Endodermal cell (in vitro differentiated cells): ENCODE data around the gene AFF3. TPM values are rescaled to one million over a fixed set of nuclear protein-coding genes. Genes with fewer than 3 reads are reported as not detected.

Experiments used
- DNase-seq: peaks from one replicate; pipeline ENCODE4 v3.0.0-alpha.2; 2017
- H3K27ac ChIP-seq: 2 replicates; pipeline ENCODE4 v1.5.1; 2013; ENCODE audit warnings: mild to moderate bottlenecking, low read depth, low read length, moderate library complexity
- H3K27me3 ChIP-seq: 2 replicates; pipeline ENCODE4 v1.6.1; 2013; ENCODE audit warnings: mild to moderate bottlenecking, low read length, moderate library complexity; ENCODE audit not compliant: insufficient read depth, control insufficient read depth, poor library complexity, severe bottlenecking
- H3K36me3 ChIP-seq: 2 replicates; pipeline ENCODE4 v1.7.0; 2013; ENCODE audit warnings: mild to moderate bottlenecking, low read length, moderate library complexity; ENCODE audit not compliant: control insufficient read depth, insufficient read depth
- H3K4me1 ChIP-seq: one replicate; pipeline ENCODE4 v1.7.0; 2013; ENCODE audit warnings: low read length; ENCODE audit not compliant: control insufficient read depth, insufficient read depth
- H3K4me3 ChIP-seq: 2 replicates; pipeline ENCODE4 v1.5.1; 2013; ENCODE audit warnings: mild to moderate bottlenecking, low read length, moderate library complexity
- H3K9ac ChIP-seq: 2 replicates; pipeline ENCODE4 v1.6.1; 2013; ENCODE audit warnings: mild to moderate bottlenecking, low read length, moderate library complexity; ENCODE audit not compliant: poor library complexity, severe bottlenecking; ENCODE audit errors: extremely low read depth
- H3K9me3 ChIP-seq: 2 replicates; pipeline ENCODE4 v1.6.1; 2013; ENCODE audit warnings: mild to moderate bottlenecking, low read length, moderate library complexity; ENCODE audit not compliant: control insufficient read depth
- H3K27ac Mint-ChIP-seq: 2 replicates; pipeline ENCODE4 v1.8.0; 2020; ENCODE audit warnings: mixed read lengths
- H3K27me3 Mint-ChIP-seq: 2 replicates; pipeline ENCODE4 v1.8.0; 2021; ENCODE audit warnings: mild to moderate bottlenecking, mixed read lengths; ENCODE audit not compliant: insufficient read depth
- H3K36me3 Mint-ChIP-seq: 2 replicates; pipeline ENCODE4 v1.8.0; 2020; ENCODE audit warnings: low read depth, mixed read lengths
- H3K4me1 Mint-ChIP-seq: 2 replicates; pipeline ENCODE4 v1.8.0; 2020; ENCODE audit warnings: mixed read lengths
- H3K4me3 Mint-ChIP-seq: 2 replicates; pipeline ENCODE4 v1.8.0; 2020; ENCODE audit warnings: mild to moderate bottlenecking, moderate library complexity, mixed read lengths
- H3K9me3 Mint-ChIP-seq: 2 replicates; pipeline ENCODE4 v1.8.0; 2020; ENCODE audit warnings: mild to moderate bottlenecking, mixed read lengths
- CTCF ChIP-seq: fragments of 200-600 bp; sonication (generic); conservative IDR thresholded peaks from 2 replicates; pipeline ENCODE4 v1.5.0; 2021; ENCODE audit warnings: antibody characterized with exemption, mild to moderate bottlenecking
- WGBS, 2 experiments: methylation state at CpG; one replicate each; pipeline versions ENCODE4 v1.1.5 to v1.1.7; 2013; ENCODE audit warnings: missing lambda C conversion rate in 2 of 2, mixed read lengths in 1 of 2; ENCODE audit not compliant: insufficient coverage in 1 of 2, insufficient read length in 1 of 2; 5-methylcytosine and 5-hydroxymethylcytosine counted together
- total RNA-seq, 2 donors: library from RNA; stranded (reverse); fragmentation: NEBNext Ultra II Directional in 1 of 2; extraction: Animal tissue kit (Norgen Biotek cat#: 25700) in 1 of 2; gene quantifications; 2 replicates in 1 of 2; 3 replicates in 1 of 2; pipeline ENCODE4 v1.2.1, GENCODE V29; 2021

Gene AFF3
- total RNA-seq, 2 donors from 2014 or later = 0.62 to 0.73 TPM

GRCh38 chr2:99537910-99538485, 604.4 kb downstream of the AFF3 start:
- TF ChIP-seq CTCF = no peak
- DNase-seq = no peak
- H3K9me3 ChIP-seq = peaks cover 7% of the 10 kb centered on the region
- H3K27me3 Mint-ChIP-seq = peaks cover 11% of the 10 kb centered on the region
- peaks cover 3% of the 10 kb centered on the region for H3K4me1 Mint-ChIP-seq
- no peak overlapping the region for H3K4me3 ChIP-seq
- H3K27ac ChIP-seq = no peak overlapping the region
- no peak overlapping the region for H3K27ac Mint-ChIP-seq
- no peaks in the 10 kb centered on the region for H3K36me3 ChIP-seq
- no peaks in the 10 kb centered on the region for H3K4me1 ChIP-seq
- H3K9ac ChIP-seq = no peak overlapping the region
- no peaks in the 10 kb centered on the region for H3K36me3 Mint-ChIP-seq
- H3K9me3 Mint-ChIP-seq = peaks cover 19% of the 10 kb centered on the region
- no peak overlapping the region for H3K4me3 Mint-ChIP-seq
- H3K27me3 ChIP-seq = no peaks in the 10 kb centered on the region
- WGBS, 2 experiments = 96 to 97% methylated on average over 4 of the region's 4 CpGs

GRCh38 chr2:99524056-99524455, 618.3 kb downstream of the AFF3 start:
- H3K9me3 Mint-ChIP-seq = peaks cover 16% of the 10 kb centered on the region
- H3K4me1 Mint-ChIP-seq = peaks cover 15% of the 10 kb centered on the region
- H3K27me3 Mint-ChIP-seq = peaks cover 23% of the 10 kb centered on the region
- no peak for DNase-seq
- no peak overlapping the region for H3K4me3 ChIP-seq
- H3K36me3 Mint-ChIP-seq = no peaks in the 10 kb centered on the region
- WGBS, 2 experiments = 93% methylated on average over 2 of the region's 2 CpGs; no CpG with 5 or more reads in 1 of the 2 experiments
- no peak overlapping the region for H3K4me3 Mint-ChIP-seq
- no peaks in the 10 kb centered on the region for H3K36me3 ChIP-seq
- H3K27ac ChIP-seq = no peak overlapping the region
- H3K9me3 ChIP-seq = peaks cover 10% of the 10 kb centered on the region
- peaks cover 19% of the 10 kb centered on the region for H3K27me3 ChIP-seq
- no peak overlapping the region for H3K9ac ChIP-seq
- no peak for TF ChIP-seq CTCF
- no peak overlapping the region for H3K27ac Mint-ChIP-seq
- peaks cover 4% of the 10 kb centered on the region for H3K4me1 ChIP-seq

GRCh38 chr2:99522157-99522556, 620.2 kb downstream of the AFF3 start:
- peaks cover 4% of the 10 kb centered on the region for H3K4me1 ChIP-seq
- no peak overlapping the region for H3K9ac ChIP-seq
- no peak overlapping the region for H3K4me3 ChIP-seq
- H3K27me3 ChIP-seq = peaks cover 4% of the 10 kb centered on the region
- Mint-ChIP-seq H3K27ac (no peak overlapping the region), H3K4me1 (peaks cover 15% of the 10 kb centered on the region), H3K4me3 (no peak overlapping the region), H3K36me3 (no peaks in the 10 kb centered on the region), H3K9me3 (peaks cover 16% of the 10 kb centered on the region), H3K27me3 (peaks cover 17% of the 10 kb centered on the region)
- WGBS, 2 experiments = 90 to 100% methylated on average over 1 to 2 of the region's 2 CpGs
- H3K36me3 ChIP-seq = no peaks in the 10 kb centered on the region
- TF ChIP-seq CTCF = no peak
- H3K27ac ChIP-seq = no peak overlapping the region
- DNase-seq = no peak
- peaks cover 10% of the 10 kb centered on the region for H3K9me3 ChIP-seq
